HG03025 (cell line): ENCODE measurements around the gene RUNX1.

Experiments
- ATAC-seq: cut with Tn5 transposase; IDR thresholded peaks from one replicate; pipeline ENCODE4 v1.9.1; 2021; ENCODE audit warnings: mild to moderate bottlenecking, moderate library complexity; ENCODE audit not compliant: unreplicated experiment, low FRiP score

RUNX1 gene

DNA sequence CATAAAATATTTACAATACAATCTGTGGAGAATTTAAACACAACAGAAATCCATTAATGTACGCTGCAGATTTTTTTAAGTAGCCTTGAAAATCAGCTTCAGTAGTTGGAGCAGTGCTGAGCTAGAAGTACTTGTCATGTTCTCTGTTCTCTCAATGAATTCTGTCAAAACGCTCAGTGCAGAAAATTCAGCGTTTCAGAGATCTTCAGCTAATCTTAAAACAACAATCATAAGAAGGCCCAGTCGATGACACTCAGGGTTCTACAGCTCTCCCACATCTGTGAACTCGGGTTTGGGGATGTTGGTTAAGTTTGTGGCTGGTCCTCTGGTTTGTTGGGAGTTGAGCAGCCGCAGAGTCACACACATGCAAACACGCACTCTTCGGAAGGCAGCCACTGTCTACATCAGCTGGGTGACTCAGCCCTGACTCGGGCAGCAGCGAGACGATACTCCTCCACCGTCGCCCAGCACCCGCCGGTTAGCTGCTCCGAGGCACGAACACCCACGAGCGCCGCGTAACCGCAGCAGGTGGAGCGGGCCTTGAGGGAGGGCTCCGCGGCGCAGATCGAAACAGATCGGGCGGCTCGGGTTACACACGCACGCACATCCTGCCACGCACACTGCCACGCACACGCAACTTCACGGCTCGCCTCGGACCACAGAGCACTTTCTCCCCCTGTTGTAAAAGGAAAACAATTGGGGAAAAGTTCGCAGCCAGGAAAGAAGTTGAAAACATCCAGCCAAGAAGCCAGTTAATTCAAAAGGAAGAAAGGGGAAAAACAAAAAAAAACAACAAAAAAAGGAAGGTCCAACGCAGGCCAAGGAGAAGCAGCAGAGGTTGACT, 161.2 kb downstream of the RUNX1 start:
- peak; percentile 27 for ATAC-seq

DNA sequence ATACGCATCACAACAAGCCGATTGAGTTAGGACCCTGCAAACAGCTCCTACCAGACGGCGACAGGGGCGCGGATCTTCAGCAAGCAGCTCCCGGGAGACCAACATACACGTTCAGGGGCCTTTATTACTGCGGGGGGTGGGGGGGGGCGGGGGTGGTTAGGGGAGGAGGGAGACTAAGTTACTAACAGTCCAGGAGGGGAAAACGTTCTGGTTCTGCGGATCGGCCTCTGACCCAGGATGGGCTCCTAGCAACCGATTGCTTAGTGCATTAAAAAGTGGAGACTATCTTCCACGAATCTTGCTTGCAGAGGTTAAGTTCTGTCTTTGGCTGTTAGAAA, 162.0 kb downstream of the RUNX1 start:
- ATAC-seq, result no peak

DNA sequence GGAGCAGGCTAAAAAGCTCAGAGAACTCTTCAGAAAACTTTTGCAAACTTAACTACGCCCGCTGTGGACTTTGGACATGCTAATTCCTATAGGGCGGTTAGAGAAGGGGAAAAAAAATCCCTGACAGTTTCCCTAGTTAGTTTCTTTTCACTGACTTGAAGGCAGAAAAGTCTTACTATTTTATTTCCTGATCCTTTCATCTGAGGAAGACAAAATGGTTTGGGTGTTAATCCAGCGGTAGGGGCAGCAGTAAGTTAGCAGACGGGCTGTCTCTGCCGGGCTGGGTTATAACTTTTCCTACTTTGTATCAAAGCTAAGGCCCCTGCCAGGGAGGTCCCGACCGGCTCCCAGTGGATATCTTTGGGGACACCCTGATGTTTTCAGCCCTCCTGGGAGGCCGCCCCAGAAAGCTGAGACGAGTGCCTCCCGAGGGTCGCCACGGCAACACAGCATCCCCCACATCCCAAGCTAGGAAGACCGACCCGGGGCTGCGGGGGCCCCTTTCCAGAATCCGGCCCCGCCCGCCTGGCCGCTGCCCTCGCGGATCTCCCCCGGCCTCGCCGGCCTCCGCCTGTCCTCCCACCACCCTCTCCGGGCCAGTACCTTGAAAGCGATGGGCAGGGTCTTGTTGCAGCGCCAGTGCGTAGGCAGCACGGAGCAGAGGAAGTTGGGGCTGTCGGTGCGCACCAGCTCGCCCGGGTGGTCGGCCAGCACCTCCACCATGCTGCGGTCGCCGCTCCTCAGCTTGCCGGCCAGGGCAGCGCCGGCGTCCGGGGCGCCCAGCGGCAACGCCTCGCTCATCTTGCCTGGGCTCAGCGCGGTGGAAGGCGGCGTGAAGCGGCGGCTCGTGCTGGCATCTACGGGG, 162.6 kb downstream of the RUNX1 start:
- ATAC-seq, result no peak

DNA sequence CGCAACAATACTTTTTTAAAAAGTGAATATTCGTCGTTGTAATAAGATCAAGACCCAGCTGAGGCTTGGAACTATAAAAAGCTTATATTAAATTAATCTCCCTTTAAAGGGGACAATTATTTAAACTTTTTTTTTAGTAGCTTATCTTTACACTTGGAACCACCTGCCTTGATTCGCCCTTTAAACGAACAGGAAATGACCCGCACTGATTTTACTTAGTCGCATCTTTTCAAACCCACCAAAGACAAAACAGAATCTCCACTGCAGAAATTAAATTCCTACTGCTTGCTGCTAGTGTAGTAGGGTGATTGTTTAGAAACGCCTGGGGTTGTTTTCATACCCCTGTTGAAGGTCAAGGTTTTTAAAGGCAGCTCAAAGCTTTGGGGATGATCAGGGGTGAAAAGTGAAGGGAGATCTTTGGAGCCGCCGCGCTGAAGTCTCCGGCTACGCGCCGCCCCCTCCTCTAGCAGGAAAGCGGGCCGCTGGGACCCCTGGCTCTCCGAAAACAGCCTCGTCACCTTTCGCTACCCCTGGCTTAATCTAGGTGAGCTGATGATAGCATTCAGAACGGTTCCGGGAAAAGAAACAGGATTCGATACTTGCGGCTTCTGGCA, 163.4 kb downstream of the RUNX1 start:
- ATAC-seq, result no peak

GRCh38 chr21:34885125-34885524, 164.0 kb downstream of the RUNX1 start:
- ATAC-seq, result no peak

GRCh38 chr21:34884346-34884929, 164.7 kb downstream of the RUNX1 start:
- ATAC-seq, result no peak

- ATAC-seq, result no peak
Measured at GRCh38 chr21:34883491-34884271, 165.4 kb downstream of the RUNX1 start.

DNA sequence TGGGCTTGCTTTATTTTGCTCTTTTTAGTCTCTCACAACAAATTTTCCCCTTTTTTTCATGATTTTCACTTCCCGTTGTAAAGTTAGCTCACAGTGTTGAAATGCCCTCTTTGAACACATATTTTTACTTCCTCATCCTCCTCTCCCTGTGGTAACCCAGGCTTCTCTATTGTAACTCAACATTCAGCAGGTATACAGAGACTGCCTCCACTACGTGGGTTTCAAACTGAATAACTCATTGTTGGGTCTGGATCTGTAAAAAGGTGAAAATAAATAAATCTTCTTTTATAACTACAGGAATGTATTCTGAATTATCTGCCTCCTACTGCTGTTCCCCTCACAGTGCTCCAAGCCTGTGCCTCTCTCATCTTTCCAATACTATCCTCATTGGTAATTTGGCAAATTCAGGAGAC, 166.4 kb downstream of the RUNX1 start:
- ATAC-seq, result no peak

DNA sequence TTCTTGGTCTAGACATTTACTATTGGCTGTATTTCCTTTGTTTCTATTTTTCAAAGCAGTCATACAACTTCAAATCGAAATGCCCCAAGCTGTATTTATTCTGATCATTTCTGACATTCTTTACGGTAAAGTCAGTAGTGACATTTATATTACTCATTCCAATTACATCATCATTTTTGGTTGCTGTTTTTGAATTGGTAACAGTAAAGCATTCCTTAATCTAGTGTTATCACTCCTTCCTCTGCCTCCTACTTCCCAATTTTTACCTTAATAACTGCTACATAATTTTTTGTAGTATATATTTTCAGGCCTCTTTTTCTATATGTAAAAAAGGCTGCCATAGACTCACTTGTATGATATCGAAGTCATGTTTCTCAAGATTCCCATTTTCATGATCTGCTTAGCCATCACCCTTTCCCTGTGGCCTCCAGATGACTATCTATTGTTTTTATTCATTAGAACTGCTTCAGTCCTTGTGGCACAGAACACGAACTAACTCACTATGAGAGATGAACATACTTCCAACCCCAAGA, 167.2 kb downstream of the RUNX1 start:
- no peak for ATAC-seq

DNA sequence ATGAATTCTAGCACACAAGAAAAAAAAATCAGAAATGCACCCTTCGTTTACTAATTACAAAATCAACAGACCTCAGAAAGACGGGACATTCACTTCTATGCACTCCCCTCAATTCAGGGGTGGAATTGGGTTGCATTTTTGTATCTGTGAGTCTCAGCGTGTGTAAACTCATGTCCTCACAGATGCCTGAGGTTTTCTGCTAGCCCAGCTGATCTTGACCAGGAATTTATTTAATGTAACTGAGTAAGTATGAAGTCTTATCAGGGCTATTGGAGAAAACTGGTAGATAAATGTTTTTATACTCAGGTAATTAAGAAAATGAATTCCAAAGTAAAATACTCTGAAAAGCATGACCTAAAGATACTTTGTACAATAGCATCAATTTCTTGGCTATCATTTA, 167.7 kb downstream of the RUNX1 start:
- ATAC-seq, result no peak

DNA sequence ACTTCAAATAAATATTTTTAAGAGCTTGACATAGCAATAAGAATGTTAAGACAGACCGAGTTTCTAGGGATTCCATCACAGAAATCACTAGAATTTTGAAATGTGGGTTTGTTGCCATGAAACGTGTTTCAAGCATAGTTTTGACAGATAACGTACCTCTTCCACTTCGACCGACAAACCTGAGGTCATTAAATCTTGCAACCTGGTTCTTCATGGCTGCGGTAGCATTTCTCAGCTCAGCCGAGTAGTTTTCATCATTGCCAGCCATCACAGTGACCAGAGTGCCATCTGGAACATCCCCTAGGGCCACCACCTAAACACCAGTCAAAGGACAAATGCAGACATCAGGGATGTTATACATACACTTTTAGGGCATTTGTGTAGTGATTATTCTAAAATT, 168.7 kb downstream of the RUNX1 start:
- no peak for ATAC-seq

GRCh38 chr21:34878940-34879339, 170.2 kb downstream of the RUNX1 start:
- ATAC-seq, result no peak

GRCh38 chr21:34878501-34878900, 170.6 kb downstream of the RUNX1 start:
- ATAC-seq, result no peak

GRCh38 chr21:34877485-34878128, 171.5 kb downstream of the RUNX1 start:
- ATAC-seq, result no peak

DNA sequence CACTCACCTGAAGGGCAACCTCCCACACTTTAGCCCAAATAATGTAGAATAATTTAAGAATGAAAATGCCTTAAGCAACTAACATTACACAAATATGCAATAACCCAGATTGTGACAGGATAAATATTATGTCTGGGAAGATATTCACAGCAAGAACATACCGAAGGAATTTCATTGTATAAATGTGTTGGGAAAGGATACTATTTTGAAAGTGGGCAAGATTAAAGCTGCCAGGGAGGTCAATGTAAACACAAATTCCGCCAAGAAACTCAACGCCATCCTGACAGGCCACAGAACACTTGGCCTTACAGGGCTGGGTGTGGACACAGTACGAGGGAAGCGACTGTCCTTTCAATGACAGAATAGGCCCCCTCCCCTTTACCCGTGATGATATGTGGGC, 173.3 kb downstream of the RUNX1 start:
- no peak for ATAC-seq

DNA sequence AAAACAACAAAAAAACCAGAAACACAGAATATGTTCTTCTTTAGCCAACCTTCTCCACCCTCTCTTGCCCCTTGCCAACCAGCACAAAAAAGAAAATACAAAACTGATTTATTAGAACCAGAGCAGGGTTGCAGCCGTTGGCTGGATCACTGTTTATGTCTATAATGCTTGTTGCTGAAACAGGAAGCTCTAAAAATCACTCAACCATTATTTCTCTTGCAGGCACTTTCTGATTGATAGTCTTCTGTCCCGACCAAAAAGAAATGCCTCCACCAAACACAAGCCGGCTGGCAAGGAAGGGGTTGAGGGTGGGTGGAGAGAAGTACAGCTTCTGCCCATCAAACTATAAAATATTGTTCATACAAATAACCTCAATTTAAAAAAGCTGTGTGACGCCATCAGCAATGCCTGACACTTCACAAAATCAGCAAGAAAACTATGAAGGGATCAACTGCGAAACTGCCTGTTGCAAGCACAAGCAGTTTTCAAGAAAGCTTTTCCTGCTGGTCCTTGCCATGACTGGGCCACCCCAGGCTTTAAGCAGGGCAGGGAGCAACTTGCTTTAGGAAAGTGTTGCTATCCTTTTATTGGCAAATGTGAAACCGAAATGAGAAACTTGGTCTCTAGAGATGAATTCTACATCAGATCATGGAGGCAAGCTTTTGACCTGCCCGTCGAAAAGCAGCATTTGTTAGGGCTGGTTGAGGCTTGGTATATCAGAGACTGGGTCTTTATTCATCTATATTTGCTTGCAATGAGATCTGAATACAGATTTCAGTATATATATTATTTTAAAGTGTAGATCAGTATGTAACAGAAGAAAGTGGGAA, 174.2 kb downstream of the RUNX1 start:
- ATAC-seq, result no peak

DNA sequence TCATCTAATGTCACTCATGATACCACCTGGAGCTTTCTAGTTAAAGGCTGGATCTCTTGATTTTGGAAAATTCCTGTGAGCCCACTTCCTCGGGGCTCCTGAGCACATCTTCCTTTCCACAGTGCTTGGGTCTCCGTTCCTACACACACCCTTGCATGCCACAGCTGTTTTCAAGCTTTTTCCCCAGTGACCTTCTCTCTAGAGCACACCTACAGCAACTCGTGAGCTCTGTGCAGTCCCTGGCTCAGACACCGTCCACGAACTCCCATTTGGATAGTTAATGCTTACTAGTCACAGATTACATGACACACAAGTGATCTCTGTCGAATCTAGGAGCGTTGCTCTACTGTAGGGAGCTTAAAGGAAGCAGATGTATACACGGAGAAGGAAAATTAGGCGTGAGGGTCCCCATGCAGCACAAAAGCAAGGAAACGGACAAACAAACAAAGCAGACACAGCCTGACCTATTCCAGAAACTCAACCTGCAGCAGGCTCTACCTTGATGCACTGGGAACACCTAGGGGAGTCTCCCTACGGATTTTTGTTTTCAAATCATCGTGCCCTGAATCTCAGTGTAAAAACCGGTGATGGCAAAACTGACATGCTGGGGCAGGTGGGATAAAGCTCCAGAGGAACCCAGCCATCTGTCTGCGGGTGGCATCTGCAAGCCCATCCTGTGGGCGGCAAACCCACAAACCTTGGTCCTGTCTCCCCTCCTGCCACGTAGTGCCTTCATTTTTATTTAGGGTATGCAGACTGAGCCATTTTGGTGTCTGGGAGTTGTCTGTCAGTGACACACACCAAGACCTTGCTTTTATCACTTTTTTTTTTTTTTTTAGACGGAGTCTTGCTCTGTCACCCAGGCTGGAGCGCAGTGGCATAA, 177.8 kb downstream of the RUNX1 start:
- no peak for ATAC-seq

DNA sequence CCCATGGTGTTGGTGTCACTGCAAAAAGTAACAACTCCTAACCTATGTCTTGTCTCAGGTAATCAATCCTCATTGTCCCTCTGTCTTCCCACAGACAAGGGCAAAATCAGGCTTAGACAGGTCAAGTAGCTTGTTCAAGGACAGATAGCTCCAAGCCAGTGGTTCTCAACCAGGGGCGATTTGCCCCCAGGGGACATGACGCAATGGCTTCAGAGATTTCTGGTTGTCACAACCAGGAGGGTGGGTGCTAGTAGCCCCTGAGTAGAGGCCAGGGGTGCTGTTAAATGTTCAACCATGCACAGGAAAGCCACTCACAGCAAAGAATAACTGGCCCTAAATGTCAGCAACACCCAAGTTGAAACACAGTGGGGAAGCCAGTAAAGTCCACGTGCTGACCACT, 178.9 kb downstream of the RUNX1 start:
- no peak for ATAC-seq
